ENCODE data around the gene EXOC6B. TPM values are rescaled to one million over a fixed set of nuclear protein-coding genes. Genes with fewer than 3 reads are reported as not detected.

Gene EXOC6B
- total RNA-seq, 4 donors from 2014 or later: 54.0 to 121 (median 78.7) TPM

DNA sequence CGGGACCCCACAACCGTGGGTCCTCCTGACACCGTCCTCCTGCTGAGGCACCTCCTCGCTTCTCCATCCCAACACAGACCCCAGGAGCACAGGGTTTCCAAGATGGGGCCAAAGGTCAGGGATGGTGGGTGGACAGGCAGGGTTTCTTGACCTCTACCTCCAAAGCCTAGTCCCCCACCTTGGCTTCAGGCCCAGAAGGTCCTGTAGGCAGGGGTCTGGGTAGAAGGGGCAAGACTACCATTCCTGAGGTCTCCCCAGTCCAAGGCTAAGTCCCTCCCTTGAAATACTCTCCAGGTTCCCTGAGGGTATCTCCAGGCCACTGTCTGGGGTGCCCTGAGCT, 685.2 kb downstream of the EXOC6B start:
- Histone ChIP-seq H3K27ac (no peak overlapping the region), H3K9me3 (no peaks in the 10 kb centered on the region), H3K27me3 (peaks cover 20% of the 10 kb centered on the region), H3K36me3 (no peaks in the 10 kb centered on the region), H3K4me1 (peaks cover 57% of the 10 kb centered on the region), H3K4me3 (no peak overlapping the region)
- 79% methylated on average over 4 of the region's 4 CpGs for WGBS
- TF ChIP-seq POLR2A (IDR thresholded peaks at IDR 0.05) (no peak), EP300 (IDR thresholded peaks at IDR 0.05) (no peak), POLR2AphosphoS5 (IDR thresholded peaks at IDR 0.05) (no peak)
- TF ChIP-seq, protein P1, sequence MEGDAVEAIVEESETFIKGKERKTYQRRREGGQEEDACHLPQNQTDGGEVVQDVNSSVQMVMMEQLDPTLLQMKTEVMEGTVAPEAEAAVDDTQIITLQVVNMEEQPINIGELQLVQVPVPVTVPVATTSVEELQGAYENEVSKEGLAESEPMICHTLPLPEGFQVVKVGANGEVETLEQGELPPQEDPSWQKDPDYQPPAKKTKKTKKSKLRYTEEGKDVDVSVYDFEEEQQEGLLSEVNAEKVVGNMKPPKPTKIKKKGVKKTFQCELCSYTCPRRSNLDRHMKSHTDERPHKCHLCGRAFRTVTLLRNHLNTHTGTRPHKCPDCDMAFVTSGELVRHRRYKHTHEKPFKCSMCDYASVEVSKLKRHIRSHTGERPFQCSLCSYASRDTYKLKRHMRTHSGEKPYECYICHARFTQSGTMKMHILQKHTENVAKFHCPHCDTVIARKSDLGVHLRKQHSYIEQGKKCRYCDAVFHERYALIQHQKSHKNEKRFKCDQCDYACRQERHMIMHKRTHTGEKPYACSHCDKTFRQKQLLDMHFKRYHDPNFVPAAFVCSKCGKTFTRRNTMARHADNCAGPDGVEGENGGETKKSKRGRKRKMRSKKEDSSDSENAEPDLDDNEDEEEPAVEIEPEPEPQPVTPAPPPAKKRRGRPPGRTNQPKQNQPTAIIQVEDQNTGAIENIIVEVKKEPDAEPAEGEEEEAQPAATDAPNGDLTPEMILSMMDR (IDR thresholded peaks at IDR 0.05): no peak
- peak; percentile 51 to 72 for DNase-seq (ENCODE audit: low spot score in 2 of 2)

DNA sequence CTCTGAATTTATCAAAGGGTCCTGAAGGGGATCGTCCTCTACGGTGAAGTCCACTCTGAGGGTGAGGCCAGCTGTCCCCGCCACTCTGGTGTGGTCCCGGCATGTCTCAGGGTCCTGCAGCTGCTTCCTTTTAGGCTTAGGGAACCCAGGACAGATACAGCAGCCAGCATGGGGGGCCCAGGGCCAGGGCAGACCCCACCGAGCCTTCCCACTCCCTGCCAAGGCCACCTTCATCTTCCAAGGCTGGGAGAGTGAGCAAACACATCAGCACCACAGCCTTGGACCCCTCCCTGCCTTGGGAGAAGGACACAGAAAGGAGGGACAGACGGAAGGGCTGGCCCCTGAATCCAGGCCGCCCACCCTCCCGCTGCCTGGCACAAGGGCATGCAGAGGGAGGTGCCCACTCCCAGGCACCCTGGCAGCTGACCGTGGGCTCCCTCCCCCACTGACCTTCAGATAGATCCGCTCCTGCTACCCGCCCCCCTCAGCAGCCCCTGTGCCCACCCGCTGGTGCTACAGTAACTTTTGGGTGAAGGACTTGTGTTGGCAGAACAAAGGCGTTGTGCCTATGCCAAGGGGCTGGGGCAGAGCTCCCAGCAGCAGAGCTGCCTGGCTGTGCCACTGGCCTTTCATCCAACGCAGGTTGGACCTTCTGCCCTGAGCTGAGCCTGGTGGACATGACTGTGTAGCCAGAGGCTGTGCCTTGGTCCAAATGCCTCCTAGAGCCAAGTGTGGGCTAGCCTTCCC, 685.8 kb downstream of the EXOC6B start:
- peaks cover 51% of the 10 kb centered on the region for H3K4me1 ChIP-seq
- H3K27me3 ChIP-seq: peaks cover 15% of the 10 kb centered on the region
- peaks cover 1% of the 10 kb centered on the region for H3K36me3 ChIP-seq
- DNase-seq (ENCODE audit: low spot score in 2 of 2): peak; percentile 56 to 76
- no peak overlapping the region for H3K27ac ChIP-seq
- TF ChIP-seq POLR2A (IDR thresholded peaks at IDR 0.05) (no peak), POLR2AphosphoS5 (IDR thresholded peaks at IDR 0.05) (no peak)
- TF ChIP-seq, protein P1 (IDR thresholded peaks at IDR 0.05): no peak
- H3K9me3 ChIP-seq: no peaks in the 10 kb centered on the region
- H3K4me3 ChIP-seq: no peak overlapping the region
- WGBS: 92% methylated on average over 8 of the region's 14 CpGs

DNA sequence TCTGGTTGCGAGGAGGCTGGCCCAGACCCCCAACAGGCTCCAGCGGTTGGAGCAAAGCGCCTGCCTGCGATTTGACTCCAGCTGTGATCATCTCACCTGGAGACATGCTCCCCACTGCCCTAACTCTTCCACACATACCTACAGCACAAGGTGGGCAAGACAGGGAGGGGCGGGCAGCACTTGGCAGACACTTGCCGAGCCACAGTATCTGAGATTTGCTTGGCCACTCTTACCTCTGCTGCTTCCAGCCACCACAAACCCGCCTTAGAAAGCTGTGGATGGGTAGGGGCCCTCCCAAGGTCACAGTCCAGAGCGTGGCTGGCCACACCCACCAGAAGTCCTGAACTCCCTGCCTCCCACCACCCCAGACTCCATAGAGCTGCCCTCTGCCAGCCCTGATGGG, 686.4 kb downstream of the EXOC6B start:
- DNase-seq (ENCODE audit: low spot score in 2 of 2): peak; percentile 51 to 69
- Histone ChIP-seq H3K4me1 (peaks cover 45% of the 10 kb centered on the region), H3K27me3 (peaks cover 9% of the 10 kb centered on the region), H3K9me3 (no peaks in the 10 kb centered on the region), H3K4me3 (no peak overlapping the region), H3K36me3 (peaks cover 7% of the 10 kb centered on the region), H3K27ac (no peak overlapping the region)
- TF ChIP-seq POLR2AphosphoS5 (IDR thresholded peaks at IDR 0.05) (no peak), EP300 (IDR thresholded peaks at IDR 0.05) (no peak), POLR2A (IDR thresholded peaks at IDR 0.05) (no peak)
- TF ChIP-seq, protein P1 (IDR thresholded peaks at IDR 0.05): no peak
- 80% methylated on average over 1 of the region's 8 CpGs for WGBS

DNA sequence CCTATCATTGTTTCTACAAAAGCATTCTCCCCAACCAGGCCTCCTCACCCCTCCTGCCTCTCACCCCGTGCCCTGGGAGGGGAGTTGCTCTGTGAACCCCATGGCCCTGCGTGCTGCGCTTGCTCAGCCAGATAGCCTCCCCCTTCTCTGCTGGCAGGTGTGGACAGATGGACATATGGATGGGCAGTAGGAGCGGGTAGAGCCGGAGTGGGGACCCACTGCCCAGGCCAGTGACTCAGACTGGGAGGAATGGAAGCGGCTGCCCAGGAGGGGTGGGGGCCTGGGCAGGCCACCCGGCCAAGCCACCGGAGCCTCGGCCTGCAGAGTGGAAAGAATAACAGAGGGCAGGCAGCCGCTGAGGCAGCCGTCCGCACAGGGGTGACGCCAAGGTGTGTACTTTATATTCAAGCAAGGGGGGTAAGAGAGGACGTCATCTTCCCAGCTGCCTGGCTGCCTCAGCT, 686.9 kb downstream of the EXOC6B start:
- TF ChIP-seq EP300 (IDR thresholded peaks at IDR 0.05) (no peak), POLR2A (IDR thresholded peaks at IDR 0.05) (no peak), POLR2AphosphoS5 (IDR thresholded peaks at IDR 0.05) (no peak)
- TF ChIP-seq, protein P1 (IDR thresholded peaks at IDR 0.05): no peak
- Histone ChIP-seq H3K4me1 (peaks cover 40% of the 10 kb centered on the region), H3K27ac (no peak overlapping the region), H3K9me3 (no peaks in the 10 kb centered on the region), H3K4me3 (no peak overlapping the region), H3K27me3 (peaks cover 4% of the 10 kb centered on the region), H3K36me3 (peaks cover 11% of the 10 kb centered on the region)
- DNase-seq (ENCODE audit: low spot score in 2 of 2): peak; percentile 57 to 67
- 66% methylated on average over 8 of the region's 14 CpGs for WGBS

DNA sequence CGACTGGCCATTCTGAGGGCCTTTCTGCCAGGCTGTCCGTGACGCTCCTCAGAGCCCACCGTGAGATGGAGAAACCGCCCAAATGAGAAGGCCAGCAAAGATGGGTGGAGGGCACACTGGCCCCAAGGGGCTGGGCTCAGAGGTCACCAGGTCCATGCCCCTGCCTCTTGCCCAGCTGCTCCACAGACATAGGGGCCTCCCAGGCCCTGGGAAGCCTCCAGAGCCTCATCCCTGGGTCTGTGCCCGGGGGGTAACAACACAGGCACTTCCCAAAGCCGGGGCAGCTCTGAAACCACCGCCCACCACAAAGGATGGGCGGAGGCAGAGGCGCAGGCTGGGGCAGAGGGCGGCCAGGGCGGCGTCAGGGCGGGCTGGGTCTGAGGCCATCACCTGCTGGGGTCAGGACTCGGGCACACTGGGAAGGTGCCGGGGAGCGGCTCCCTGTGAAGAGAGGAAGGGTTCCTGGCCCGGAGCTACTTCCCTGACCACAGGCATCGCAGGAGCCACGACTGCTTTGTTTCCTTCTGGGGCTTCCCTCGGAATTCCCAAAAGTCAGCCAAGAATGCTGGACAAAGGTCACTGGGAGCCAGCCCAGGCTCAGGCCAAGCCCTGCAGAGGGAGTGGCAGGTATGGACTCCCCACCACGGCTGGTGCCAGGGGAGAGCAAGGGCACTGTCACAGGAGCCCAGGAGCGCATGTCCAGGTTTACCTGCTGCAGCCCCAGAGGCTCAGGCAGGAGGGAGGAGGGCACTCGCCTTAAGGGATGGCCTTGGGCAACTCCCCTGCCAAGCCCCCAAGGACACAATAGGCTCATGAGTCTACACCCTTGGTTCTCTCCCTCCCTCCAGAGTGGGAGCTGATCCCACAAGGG, 687.6 kb downstream of the EXOC6B start:
- 64% methylated on average over 9 of the region's 24 CpGs for WGBS
- no peak overlapping the region for H3K27ac ChIP-seq
- H3K4me1 ChIP-seq: peaks cover 33% of the 10 kb centered on the region
- no peak for TF ChIP-seq POLR2AphosphoS5 (IDR thresholded peaks at IDR 0.05)
- TF ChIP-seq POLR2A (IDR thresholded peaks at IDR 0.05): no peak
- DNase-seq (ENCODE audit: low spot score in 2 of 2): peak; percentile 67 to 70
- peaks cover 16% of the 10 kb centered on the region for H3K36me3 ChIP-seq
- no peaks in the 10 kb centered on the region for H3K27me3 ChIP-seq
- H3K9me3 ChIP-seq: no peaks in the 10 kb centered on the region
- no peak overlapping the region for H3K4me3 ChIP-seq

Data from suprapubic skin (tissue), 4 donors.